PC-9 (cell line): ENCODE results near the gene CCDC89. TPM values are rescaled to one million over a fixed set of nuclear protein-coding genes. Genes with fewer than 3 reads are reported as not detected.

ENCODE experiments used
- BruUV-seq: library from RNA; stranded (reverse); fragments of 400-500 nt; replicated peaks from 2 replicates; lab custom pipeline; 2021; lab: Mats Ljungman, UMichigan
- CTCF ChIA-PET: fragments of 300-600 bp; sonication (Branson Sonifier 250); formaldehyde crosslinking; loops from one replicate; lab custom pipeline; 2022; ENCODE audit warnings: antibody characterized with exemption; lab: Charles Lee
- POLR2A ChIA-PET: fragments of 300-600 bp; sonication (Branson Sonifier 250); formaldehyde crosslinking; loops from one replicate; lab custom pipeline; 2022; ENCODE audit warnings: antibody characterized with exemption; ENCODE audit not compliant: unreplicated experiment; lab: Charles Lee
- DNase-seq, 2 experiments: peaks; one replicate each; pipeline versions ENCODE4 v3.0.0 to v3.0.0-alpha.2; 2015 to 2022; ENCODE audit warnings: mixed read lengths in 1 of 2
- H2AFZ ChIP-seq: fragments of 200-600 bp; sonication (generic); 2 replicates; pipeline ENCODE4 v1.8.1; 2017; ENCODE audit warnings: antibody characterized with exemption
- H3F3A ChIP-seq: fragments of 200-600 bp; sonication (generic); 2 replicates; pipeline ENCODE4 v1.8.1; 2017; ENCODE audit warnings: antibody characterized with exemption, mild to moderate bottlenecking, low read depth; ENCODE audit not compliant: insufficient read depth
- H3K27ac ChIP-seq: fragments of 200-600 bp; sonication (generic); 2 replicates; pipeline ENCODE4 v1.6.1; 2016; ENCODE audit warnings: mixed run types
- H3K27me3 ChIP-seq: fragments of 200-600 bp; sonication (generic); 2 replicates; pipeline ENCODE4 v1.6.1; 2016; ENCODE audit warnings: low read depth, mixed run types; ENCODE audit not compliant: insufficient read depth
- H3K36me3 ChIP-seq: fragments of 200-600 bp; sonication (generic); 2 replicates; pipeline ENCODE4 v1.6.1; 2016; ENCODE audit warnings: low read depth, mixed run types
- H3K4me1 ChIP-seq: fragments of 200-600 bp; sonication (generic); replicated peaks from 2 replicates; pipeline ENCODE4 v1.6.1; 2016; ENCODE audit warnings: mixed run types; ENCODE audit not compliant: insufficient read depth
- H3K4me2 ChIP-seq: fragments of 200-600 bp; sonication (generic); 2 replicates; pipeline ENCODE4 v1.6.1; 2017; ENCODE audit warnings: mixed run types
- H3K4me3 ChIP-seq: fragments of 200-600 bp; sonication (generic); 2 replicates; pipeline ENCODE4 v1.6.1; 2016; ENCODE audit warnings: mixed run types
- H3K79me2 ChIP-seq: fragments of 200-600 bp; sonication (generic); 2 replicates; pipeline ENCODE4 v1.6.1; 2017; ENCODE audit warnings: low read depth, mixed run types
- H3K9me2 ChIP-seq: fragments of 200-600 bp; sonication (generic); 2 replicates; pipeline ENCODE4 v1.8.1; 2017; ENCODE audit warnings: mild to moderate bottlenecking; ENCODE audit not compliant: insufficient read depth
- H3K9me3 ChIP-seq: fragments of 200-600 bp; sonication (generic); 2 replicates; pipeline ENCODE4 v1.8.1; 2016; ENCODE audit warnings: low read depth; ENCODE audit not compliant: insufficient read depth
- H4K20me1 ChIP-seq: fragments of 200-600 bp; sonication (generic); 2 replicates; pipeline ENCODE4 v1.8.1; 2017; ENCODE audit not compliant: insufficient read depth
- CTCF ChIP-seq: fragments of 200-600 bp; sonication (generic); conservative IDR thresholded peaks from 2 replicates; pipeline ENCODE4 v1.6.1; 2017; ENCODE audit warnings: mixed run types, antibody characterized with exemption, mild to moderate bottlenecking, moderate library complexity
- EZH2 ChIP-seq: fragments of 200-600 bp; sonication (generic); IDR thresholded peaks from 2 replicates; pipeline ENCODE4 v1.8.0; 2017; ENCODE audit warnings: antibody characterized with exemption, low read depth
- intact Hi-C: fragments of 100-400 bp; cut with micrococcal nuclease; formaldehyde crosslinking; loops from one replicate; pipeline ENCODE4 v1.10.0; 2022; ENCODE audit not compliant: unreplicated experiment
- total RNA-seq: library from RNA; stranded (reverse); gene quantifications from 2 replicates; pipeline ENCODE4 v1.2.3, GENCODE V29; 2021

The CCDC89 gene
- total RNA-seq, 1 experiment from 2014 or later, result 0.50 TPM

GRCh38 chr11:85725510-85726258, 39.7 kb upstream of the CCDC89 start:
- H3K27me3 ChIP-seq, result no peaks in the 10 kb centered on the region
- peak overlapping the region; percentile 42 for H3K27ac ChIP-seq
- ChIA-PET CTCF (no interaction called here), POLR2A (no interaction called here)
- BruUV-seq, result no TSS peak
- peak overlapping the region; percentile 17; the same call in 1 of the 2 replicates for H3K4me3 ChIP-seq
- peak in 1 of 2 experiments; percentile 87 for DNase-seq
- H3K36me3 ChIP-seq, result peaks cover 30% of the 10 kb centered on the region
- no peak for TF ChIP-seq EZH2
- no peak for TF ChIP-seq CTCF
- H3K9me3 ChIP-seq, result peaks cover 41% of the 10 kb centered on the region
- H3F3A ChIP-seq, result peaks cover 24% of the 10 kb centered on the region
- no peaks in the 10 kb centered on the region for H4K20me1 ChIP-seq
- H2AFZ ChIP-seq, result no peak overlapping the region
- 0 out of 2 replicates have a peak overlapping the region, but pooled peaks have one; percentile 5 for H3K4me2 ChIP-seq
- peaks cover 31% of the 10 kb centered on the region for H3K4me1 ChIP-seq
- intact Hi-C loops, result no loop called here
- no peaks in the 10 kb centered on the region for H3K79me2 ChIP-seq
- H3K9me2 ChIP-seq, result no peaks in the 10 kb centered on the region

GRCh38 chr11:85724748-85725465, 38.9 kb upstream of the CCDC89 start:
- no TSS peak for BruUV-seq
- ChIA-PET CTCF (no interaction called here), POLR2A (no interaction called here)
- Histone ChIP-seq H3K79me2 (no peaks in the 10 kb centered on the region), H3K4me2 (no peak overlapping the region), H4K20me1 (no peaks in the 10 kb centered on the region), H3K36me3 (peaks cover 30% of the 10 kb centered on the region), H3K9me2 (no peaks in the 10 kb centered on the region), H3F3A (peaks cover 27% of the 10 kb centered on the region), H3K4me3 (no peak overlapping the region), H3K9me3 (peaks cover 41% of the 10 kb centered on the region), H3K4me1 (peaks cover 32% of the 10 kb centered on the region), H3K27me3 (no peaks in the 10 kb centered on the region), H3K27ac (no peak overlapping the region), H2AFZ (no peak overlapping the region)
- DNase-seq, result no peak
- TF ChIP-seq EZH2, result no peak
- no peak for TF ChIP-seq CTCF
- intact Hi-C loops, result loop anchor here (5.0 kb wide), 1 partner anchor 117 kb away; no protein-coding TSS in a partner anchor

GRCh38 chr11:85723088-85723487, 37.1 kb upstream of the CCDC89 start:
- H3K27ac ChIP-seq, result peak overlapping the region; percentile 53
- H3K4me3 ChIP-seq, result no peak overlapping the region
- H3K27me3 ChIP-seq, result no peaks in the 10 kb centered on the region
- no peaks in the 10 kb centered on the region for H3K79me2 ChIP-seq
- H3K4me1 ChIP-seq, result peaks cover 47% of the 10 kb centered on the region
- H3F3A ChIP-seq, result peaks cover 41% of the 10 kb centered on the region
- DNase-seq, result peak; percentile 45 to 83
- no peaks in the 10 kb centered on the region for H4K20me1 ChIP-seq
- ChIA-PET CTCF (interaction anchor here (0.7 kb wide), 1 partner anchor 98 kb away, joined by 3 read pairs; no protein-coding TSS in a partner anchor), POLR2A (no interaction called here)
- no TSS peak for BruUV-seq
- intact Hi-C loops, result loop anchor here (5.0 kb wide), 1 partner anchor 119 kb away; no protein-coding TSS in a partner anchor
- H3K9me3 ChIP-seq, result peaks cover 40% of the 10 kb centered on the region
- TF ChIP-seq EZH2, result no peak
- no peak for TF ChIP-seq CTCF
- H3K36me3 ChIP-seq, result peaks cover 29% of the 10 kb centered on the region
- no peak overlapping the region for H2AFZ ChIP-seq
- H3K9me2 ChIP-seq, result no peaks in the 10 kb centered on the region
- H3K4me2 ChIP-seq, result peak overlapping the region; percentile 51
